K562 (cell line): ENCODE measurements around the gene RFC5. TPM values are rescaled to one million over a fixed set of nuclear protein-coding genes. Genes with fewer than 3 reads are reported as not detected.

ENCODE experiments used
- CEBPG ChIP-seq, 3 experiments: fragments of 200-800 bp in 1 of 3; sonication (Bioruptor generic) in 1 of 3; sonication (generic) in 1 of 3; formaldehyde crosslinking in 1 of 3; IDR thresholded peaks in 2 of 3; conservative IDR thresholded peaks in 1 of 3; 2 replicates each; pipeline versions ENCODE4 v1.6.1 to v1.8.0; 2016 to 2022; ENCODE audit warnings: missing compliant biosample characterization in 2 of 3, missing genetic modification characterization in 2 of 3, mild to moderate bottlenecking in 1 of 3, missing genetic modification reagents in 1 of 3
- FOXA1 ChIP-seq: fragments of 450-650 bp; IDR thresholded peaks from 2 replicates; pipeline ENCODE4 v1.6.1; 2016; ENCODE audit warnings: mild to moderate bottlenecking, borderline replicate concordance
- GTF2E2 ChIP-seq: fragments of 200-800 bp; sonication (Bioruptor generic); IDR thresholded peaks from 2 replicates; pipeline ENCODE4 v1.6.1; 2016; ENCODE audit warnings: missing genetic modification characterization, missing compliant biosample characterization
- SIN3B ChIP-seq: fragments of 450-650 bp; IDR thresholded peaks from 2 replicates; pipeline ENCODE4 v1.6.1; 2017; ENCODE audit warnings: low read depth, mild to moderate bottlenecking, moderate library complexity
- TRIM24 ChIP-seq, 2 experiments: fragments of 450-650 bp; IDR thresholded peaks; 2 replicates each; pipeline ENCODE4 v1.6.1; 2016
- ZFP91 ChIP-seq: sonication (generic); formaldehyde crosslinking; IDR thresholded peaks from 2 replicates; pipeline ENCODE4 v1.8.0; 2022; ENCODE audit warnings: mild to moderate bottlenecking, missing genetic modification reagents
- polyA plus RNA-seq, 8 experiments: library from polyadenylated mRNA; depleted of rRNA in 4 of 8; stranded (reverse) in 5 of 8; unstranded in 3 of 8; fragments of >200 nt; fragmentation: Nextera tagmentation in 2 of 8; fragmentation: Illumina TruSeq in 1 of 8; extraction: Ambion mirVana in 2 of 8; extraction: Trizol in 1 of 8; gene quantifications; 2 replicates each; pipeline versions ENCODE4 v1.2.1 to v1.2.3, GENCODE V29; 2011 to 2014; ENCODE audit warnings: inconsistent platforms in 1 of 8, missing spikeins in 1 of 8
- total RNA-seq, 7 experiments: library from RNA; depleted of rRNA in 6 of 7; stranded (reverse); fragments of >200 nt in 6 of 7; fragmentation: Illumina TruSeq in 2 of 7; extraction: Trizol in 2 of 7; gene quantifications; 2 replicates each; pipeline versions ENCODE4 v1.2.1 to v1.2.3, GENCODE V29; 2011 to 2021; ENCODE audit warnings: low replicate concordance in 1 of 7
- TF ChIP-seq, protein P1 (sequence below), 2 experiments: fragments of 450-650 bp in 1 of 2; sonication (generic) in 1 of 2; formaldehyde crosslinking in 1 of 2; IDR thresholded peaks in 1 of 2; conservative IDR thresholded peaks in 1 of 2; 2 replicates each; pipeline versions ENCODE4 v1.6.1 to v1.8.1; 2016 to 2023; ENCODE audit warnings: mild to moderate bottlenecking in 2 of 2, moderate library complexity in 2 of 2, inconsistent platforms in 1 of 2, missing genetic modification reagents in 1 of 2

The RFC5 gene
- total and polyA plus RNA-seq, 9 of the 15 experiments (the other 6 are each of a cell fraction or from before 2014, with no cell fraction given) = 61.8 to 189 (median 92.9) TPM

- TF ChIP-seq ZFP91 (CRISPR knock-in tag) = no peak
- peak; percentile 39 to 50; a peak in 2 of 4 replicates for TF ChIP-seq TRIM24 (IDR thresholded peaks at IDR 0.05)
- peak; percentile 90 for TF ChIP-seq CEBPG (CRISPR knock-in tag; IDR thresholded peaks at IDR 0.05)
- peak; percentile 97 to 99 for TF ChIP-seq CEBPG (tag; conservative IDR thresholded peaks at IDR 0.05 in 1 of 2, IDR thresholded peaks at IDR 0.05 in 1 of 2)
- TF ChIP-seq SIN3B = no peak
- peak; percentile 6; the same call in 1 of the 2 replicates for TF ChIP-seq GTF2E2 (tag)
- TF ChIP-seq FOXA1 = no peak
- TF ChIP-seq, protein P1, sequence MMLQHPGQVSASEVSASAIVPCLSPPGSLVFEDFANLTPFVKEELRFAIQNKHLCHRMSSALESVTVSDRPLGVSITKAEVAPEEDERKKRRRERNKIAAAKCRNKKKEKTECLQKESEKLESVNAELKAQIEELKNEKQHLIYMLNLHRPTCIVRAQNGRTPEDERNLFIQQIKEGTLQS (IDR thresholded peaks at IDR 0.05) = peak; percentile 94
- TF ChIP-seq, protein P1 (CRISPR knock-in tag; conservative IDR thresholded peaks at IDR 0.05) = no peak
These were observed 47.3 kb downstream of the RFC5 start (continued) for GRCh38 chr12:118063576-118064391.
